Activated gamma-delta T cell treated with anti-CD3 and anti-CD28 coated beads, Interleukin-2, amount 50 U/mL, for 16 hours (primary cell): ENCODE measurements around the gene MAST3.

ENCODE experiments used
- DNase-seq: peaks from one replicate; pipeline ENCODE4 v3.0.0-alpha.2; 2020; ENCODE audit warnings: low read depth

MAST3 gene

DNA sequence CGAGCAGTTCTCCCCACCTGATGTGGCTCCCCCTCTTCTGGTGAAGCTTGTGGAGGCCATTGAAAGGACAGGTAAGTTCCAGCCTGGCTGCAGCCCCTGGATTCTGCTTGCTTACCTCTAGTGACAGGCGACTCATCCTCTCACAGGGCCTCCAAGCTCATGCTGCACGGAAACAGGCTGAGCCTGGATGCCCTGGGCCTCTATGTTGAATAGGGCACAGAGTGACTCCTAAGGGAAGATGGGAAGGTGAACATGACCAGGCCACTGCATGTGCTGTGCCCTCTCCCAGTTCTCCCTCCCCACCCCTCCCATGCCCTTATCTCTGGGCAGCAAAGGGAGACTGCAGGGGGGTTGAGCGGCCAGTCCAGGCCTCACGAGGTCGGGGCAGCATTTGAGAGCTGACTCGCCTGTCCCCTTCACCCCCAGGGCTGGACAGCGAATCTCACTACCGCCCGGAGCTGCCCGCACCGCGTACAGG, 63.0 kb downstream of the MAST3 start:
- no peak for DNase-seq

DNA sequence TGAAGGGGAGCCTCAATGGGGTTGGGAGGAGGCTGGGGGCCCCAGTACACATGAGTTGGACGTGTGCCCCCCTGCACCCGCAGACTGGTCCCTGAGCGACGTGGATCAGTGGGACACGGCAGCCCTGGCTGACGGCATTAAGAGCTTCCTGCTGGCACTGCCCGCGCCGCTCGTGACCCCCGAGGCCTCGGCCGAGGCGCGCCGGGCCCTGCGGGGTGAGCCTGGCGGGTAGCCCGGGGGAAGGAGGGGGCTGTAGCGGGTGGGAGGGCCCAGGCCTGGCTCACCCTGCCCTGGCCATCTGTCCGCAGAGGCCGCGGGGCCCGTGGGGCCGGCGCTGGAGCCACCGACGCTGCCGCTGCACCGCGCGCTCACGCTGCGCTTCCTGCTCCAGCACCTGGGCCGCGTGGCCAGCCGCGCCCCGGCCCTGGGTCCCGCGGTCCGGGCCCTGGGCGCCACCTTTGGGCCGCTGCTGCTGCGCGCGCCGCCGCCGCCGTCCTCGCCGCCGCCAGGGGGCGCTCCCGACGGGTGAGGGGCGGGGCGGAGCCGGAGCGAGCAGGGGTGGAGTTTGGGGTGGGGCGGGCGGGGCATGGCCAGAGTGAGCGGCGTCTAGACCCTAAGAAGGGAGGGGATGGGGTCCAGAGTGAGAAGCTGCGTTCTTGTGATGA, 63.5 kb downstream of the MAST3 start:
- peak; percentile 75 for DNase-seq

DNA sequence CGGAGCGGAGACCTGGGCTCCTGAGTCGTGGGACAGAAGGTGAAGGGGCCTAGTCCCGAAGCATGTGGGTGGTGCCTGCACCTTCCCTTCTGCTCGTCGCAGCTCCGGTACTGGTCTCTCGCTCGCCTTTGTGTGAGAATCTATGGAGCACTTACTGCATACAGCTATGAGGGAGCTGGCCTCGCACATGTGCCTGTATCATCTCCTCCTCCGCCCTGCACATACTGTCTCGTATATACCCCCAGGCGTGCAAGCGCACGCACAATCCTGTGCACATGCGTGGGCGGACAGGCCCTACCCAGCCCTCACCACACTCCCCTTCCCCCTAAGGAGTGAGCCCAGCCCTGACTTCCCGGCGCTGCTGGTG, 64.0 kb downstream of the MAST3 start:
- DNase-seq, result no peak

- no peak for DNase-seq
Observed at GRCh38 chr19:18164072-18164471, 66.5 kb downstream of the MAST3 start.

- DNase-seq, result no peak
Observed at GRCh38 chr19:18165794-18166544, 68.4 kb downstream of the MAST3 start.

GRCh38 chr19:18167011-18167410, 69.4 kb downstream of the MAST3 start:
- DNase-seq, result no peak

DNA sequence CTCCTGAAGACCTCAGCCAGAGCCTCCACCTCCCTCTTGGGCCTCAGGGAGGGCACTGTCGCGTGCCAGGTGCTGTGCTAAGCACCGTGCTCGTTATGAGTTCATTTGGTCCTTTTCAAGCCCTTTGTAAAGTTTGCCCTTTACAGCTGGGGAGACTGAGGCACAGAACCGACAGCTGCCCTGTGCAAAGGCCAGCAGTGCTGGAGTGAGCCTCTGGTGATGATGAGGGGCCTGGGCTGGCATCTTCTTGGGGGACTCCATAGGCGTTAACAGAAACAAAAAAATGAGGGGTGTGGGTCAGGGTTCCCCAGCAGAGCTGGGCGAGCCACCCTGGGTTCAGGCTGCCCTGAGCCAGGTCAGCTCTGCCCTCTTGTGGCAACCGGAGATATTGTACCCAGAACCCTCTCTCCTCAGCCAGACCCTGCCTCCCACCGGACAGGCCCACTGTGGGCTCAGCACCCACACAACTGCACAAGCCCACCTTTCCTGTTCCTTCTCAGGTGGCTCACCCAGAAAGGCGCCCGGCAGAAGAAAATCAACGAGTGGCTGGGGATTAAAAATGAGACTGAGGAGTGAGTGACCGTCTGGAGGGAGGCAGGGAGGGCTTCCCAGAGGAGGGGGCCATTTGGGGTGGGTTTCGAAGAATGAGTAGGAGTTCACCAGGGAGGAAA, 70.5 kb downstream of the MAST3 start:
- DNase-seq, result peak; percentile 43

GRCh38 chr19:18168673-18169381, 71.2 kb downstream of the MAST3 start:
- DNase-seq, result no peak

GRCh38 chr19:18170714-18171255, 73.2 kb downstream of the MAST3 start:
- DNase-seq, result no peak

GRCh38 chr19:18171605-18172327, 74.2 kb downstream of the MAST3 start:
- DNase-seq, result no peak

GRCh38 chr19:18172331-18173053, 74.9 kb downstream of the MAST3 start:
- no peak for DNase-seq

DNA sequence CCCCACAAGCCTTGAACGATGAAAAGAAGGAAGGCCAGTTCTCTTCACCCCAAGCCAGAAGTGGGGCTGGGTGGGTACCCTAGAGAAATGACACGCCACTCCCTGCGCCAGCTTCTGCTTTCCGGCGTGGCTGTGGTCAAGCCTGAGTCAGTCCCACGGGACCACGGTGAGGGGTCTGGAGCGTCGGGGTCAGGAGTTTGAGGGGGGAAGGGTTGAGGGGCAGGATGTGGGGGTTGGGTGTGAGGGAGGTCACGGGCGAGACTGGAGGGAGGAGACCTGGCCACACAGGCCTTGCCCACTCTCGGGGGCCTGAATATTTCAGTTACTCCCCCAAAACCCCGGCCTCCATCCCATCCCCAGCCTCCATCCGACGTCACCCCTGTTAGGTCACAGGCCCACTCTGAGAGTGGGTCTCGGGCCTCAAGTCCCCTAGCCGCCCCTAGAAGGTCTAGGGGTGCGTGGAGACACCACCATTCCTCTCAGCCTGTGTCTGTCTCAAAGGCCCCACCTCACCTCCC, 75.5 kb downstream of the MAST3 start:
- no peak for DNase-seq

DNA sequence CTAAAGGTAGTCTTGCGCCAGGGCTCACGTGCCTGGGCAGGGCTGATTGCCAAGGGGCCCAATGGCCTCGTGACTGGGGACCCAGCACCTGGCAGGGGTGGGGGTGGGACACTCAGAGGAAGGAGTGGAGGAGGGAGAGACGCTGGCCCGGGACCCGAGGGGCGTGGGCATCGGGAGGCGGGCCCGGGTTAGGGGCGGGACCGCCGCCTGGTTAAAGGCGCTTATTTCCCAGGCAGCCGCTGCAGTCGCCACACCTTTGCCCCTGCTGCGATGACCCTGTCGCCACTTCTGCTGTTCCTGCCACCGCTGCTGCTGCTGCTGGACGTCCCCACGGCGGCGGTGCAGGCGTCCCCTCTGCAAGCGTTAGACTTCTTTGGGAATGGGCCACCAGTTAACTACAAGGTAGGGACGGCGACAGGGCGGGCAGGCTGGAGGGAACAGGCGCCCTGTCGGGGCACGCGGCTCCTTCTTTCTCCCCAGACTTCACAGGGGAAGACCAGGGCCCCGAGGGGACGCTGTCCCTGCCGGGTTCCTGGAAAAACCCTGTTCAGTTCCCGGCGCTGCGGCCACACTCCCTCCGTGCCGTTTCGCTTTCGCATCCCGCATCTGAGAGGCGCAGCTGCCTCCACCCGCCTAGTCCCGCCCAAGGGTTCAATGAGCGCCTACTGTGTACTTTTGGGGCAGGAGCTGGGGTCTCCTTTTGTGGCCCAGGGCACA, 76.2 kb downstream of the MAST3 start, which contains the start of gene IFI30:
Gene IFI30 (plus strand): TSS at position 242 of the 717 bp plus-strand sequence. CDS start 29 bp downstream, at position 271.
- no peak for DNase-seq

- no peak for DNase-seq
Observed at GRCh38 chr19:18174983-18175382, 77.4 kb downstream of the MAST3 start.

DNA sequence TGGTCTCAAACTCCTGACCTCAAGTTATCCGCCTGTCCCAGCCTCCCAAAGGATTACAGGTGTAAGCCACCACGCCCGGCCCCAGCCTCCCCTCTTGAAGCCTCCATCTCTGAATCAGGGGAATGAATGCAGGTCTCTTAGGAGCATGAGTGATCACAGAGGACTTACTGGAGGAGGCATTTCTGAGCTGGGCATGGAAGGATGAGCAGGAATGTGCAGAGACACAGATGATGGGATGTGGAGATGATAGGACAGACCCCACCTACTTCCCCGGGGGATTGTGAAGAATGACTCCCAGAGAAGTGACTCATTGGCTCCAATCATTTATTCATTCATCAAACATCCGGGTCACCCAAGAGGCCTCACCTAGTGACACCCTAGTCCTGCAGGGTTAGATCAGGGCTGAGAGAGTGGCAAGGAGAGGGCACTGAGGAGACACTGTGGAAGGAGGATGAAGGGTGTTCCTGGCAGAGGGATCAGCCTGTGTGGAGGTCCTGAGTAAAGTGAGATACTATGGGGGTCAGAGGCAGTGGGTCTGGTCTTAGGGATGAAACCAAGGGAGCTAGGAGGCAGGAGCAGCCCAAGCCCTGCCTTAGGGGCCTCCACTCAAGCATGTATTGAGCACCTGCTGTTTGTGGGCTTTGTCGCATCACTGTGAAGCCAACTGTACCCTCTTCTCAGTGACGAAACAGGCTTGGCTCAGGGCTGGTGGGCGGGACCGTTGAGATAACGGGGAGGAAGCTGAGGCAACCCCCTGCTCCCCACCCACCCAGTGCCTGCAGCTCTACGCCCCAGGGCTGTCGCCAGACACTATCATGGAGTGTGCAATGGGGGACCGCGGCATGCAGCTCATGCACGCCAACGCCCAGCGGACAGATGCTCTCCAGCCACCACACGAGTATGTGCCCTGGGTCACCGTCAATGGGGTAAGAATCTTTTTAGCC, 79.1 kb downstream of the MAST3 start:
- DNase-seq, result no peak

- DNase-seq, result no peak
Observed at GRCh38 chr19:18179957-18180356, 82.4 kb downstream of the MAST3 start.

DNA sequence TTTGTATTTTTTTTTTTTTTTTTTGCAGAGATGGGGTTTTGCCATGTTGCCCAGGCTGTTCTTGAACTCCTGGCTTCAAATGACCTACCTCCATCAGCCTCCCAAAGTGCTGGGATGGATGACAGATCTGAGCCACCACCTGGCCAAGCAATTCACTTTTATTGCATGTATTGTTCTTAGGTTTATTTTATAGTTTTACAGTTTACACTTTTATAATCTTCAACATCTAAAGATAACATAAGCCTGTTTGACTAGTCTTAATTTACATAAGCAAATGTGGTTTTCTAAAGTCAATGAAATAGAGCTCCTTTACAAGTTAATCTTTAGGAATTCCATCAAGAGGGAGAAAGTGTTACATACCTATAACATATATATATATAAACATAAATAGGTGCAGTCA, 86.0 kb downstream of the MAST3 start:
- DNase-seq, result no peak

- no peak for DNase-seq
Observed at GRCh38 chr19:18185538-18185937, 88.0 kb downstream of the MAST3 start.

DNA sequence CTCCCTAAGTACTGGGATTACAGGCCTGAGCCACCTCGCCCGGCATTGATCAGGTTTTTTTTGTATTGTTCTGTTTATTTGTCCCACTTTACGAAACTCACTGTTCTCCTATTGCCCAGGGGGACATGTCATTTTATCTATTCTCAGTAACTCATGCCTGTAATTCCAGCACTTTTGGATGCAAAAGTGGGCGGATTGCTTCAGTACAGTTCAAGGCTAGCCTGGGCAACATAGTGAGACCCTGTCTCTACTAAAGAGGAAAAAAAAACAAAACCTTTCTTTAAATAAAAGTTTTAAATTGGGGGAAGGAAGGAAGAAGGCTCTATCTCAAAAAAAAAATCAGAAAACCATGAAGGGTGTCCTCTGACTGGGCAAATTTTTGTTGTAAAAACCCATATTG, 92.7 kb downstream of the MAST3 start:
- DNase-seq, result no peak
